HG02973 (cell line): Measurements from ENCODE around the gene PGP.

Experiments
- ATAC-seq: cut with Tn5 transposase; IDR thresholded peaks from one replicate; pipeline ENCODE4 v1.9.1; 2021; ENCODE audit warnings: moderate library complexity; ENCODE audit not compliant: unreplicated experiment

Gene PGP

GRCh38 chr16:2166263-2167067 lies 48.2 kb downstream of the PGP start:
- no peak for ATAC-seq

DNA sequence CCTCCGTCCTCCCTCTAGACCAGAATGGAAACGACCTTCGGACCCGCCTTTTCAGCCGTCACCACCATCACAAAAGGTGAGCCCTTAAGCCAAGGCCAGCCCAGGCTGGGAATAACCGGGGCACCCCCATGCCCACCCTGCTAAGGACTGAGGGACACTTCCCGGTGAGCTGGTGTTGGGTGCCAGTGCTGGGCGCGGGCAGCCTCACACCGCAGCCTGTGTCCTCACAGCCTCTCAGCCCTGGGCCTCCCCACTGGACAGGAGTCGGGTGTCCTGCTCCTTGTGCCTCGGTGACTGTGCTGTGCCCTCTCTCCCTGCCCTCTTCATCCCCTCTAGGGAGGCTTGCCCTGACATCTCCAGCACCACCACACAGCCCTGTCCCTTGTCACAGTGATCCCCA lies 48.8 kb downstream of the PGP start:
- ATAC-seq: no peak

- no peak for ATAC-seq
These were observed 51.3 kb downstream of the PGP start for GRCh38 chr16:2163211-2163881.

- no peak for ATAC-seq
These were observed 51.9 kb downstream of the PGP start for GRCh38 chr16:2162676-2163118.

DNA sequence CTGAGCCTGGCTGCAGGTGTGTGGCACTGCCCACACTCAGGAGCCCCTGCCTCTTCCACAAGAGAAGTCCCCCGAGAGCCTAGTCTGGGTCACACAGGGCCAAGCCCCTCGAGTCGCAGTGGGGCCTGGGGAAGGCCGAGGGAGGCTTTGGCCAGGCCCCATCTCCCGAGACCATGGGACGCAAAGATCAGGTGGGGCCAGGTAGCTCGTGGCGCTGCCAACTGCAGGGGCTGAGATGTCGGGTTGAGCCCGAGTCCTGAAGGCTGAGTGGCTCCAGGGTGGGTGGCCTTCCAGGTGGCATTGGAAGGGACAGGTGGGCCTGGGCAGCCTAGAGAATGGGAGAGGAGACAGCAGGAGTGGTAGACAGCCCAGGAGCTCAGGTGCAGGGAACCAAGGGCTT lies 52.7 kb downstream of the PGP start:
- no peak for ATAC-seq
